GM18498 (cell line): Measurements from ENCODE around the gene LAMB1.

Experiments
- ATAC-seq: cut with Tn5 transposase; IDR thresholded peaks from one replicate; pipeline ENCODE4 v1.9.1; 2021; ENCODE audit warnings: mild to moderate bottlenecking, moderate library complexity; ENCODE audit not compliant: unreplicated experiment

The LAMB1 gene

DNA sequence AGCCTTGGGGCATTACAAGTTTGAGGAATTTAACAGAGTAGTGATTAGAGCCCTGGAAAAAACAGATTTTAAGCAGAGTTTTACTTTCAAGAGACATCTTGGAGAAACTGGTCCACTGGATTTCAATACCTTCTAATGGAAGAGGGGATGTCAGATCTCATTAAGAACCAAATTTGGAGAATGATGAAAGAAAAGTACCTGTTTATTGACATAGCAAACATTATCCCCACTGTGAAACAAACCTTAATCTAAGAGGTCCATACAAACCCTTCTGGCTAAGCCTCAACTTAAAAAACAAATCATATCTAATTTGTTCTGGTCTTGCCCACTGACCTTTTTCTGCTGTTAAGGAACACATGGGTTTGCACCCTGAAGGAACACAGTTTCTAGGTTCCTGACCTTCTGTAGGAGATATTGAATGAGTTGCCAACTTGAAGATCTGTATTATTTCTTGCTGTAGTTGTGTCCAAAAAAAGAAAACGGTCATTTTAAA is 53.5 kb downstream of the LAMB1 start:
- ATAC-seq, result no peak

- ATAC-seq, result no peak
Observed at GRCh38 chr7:107948645-107949442, 54.1 kb downstream of the LAMB1 start.

DNA sequence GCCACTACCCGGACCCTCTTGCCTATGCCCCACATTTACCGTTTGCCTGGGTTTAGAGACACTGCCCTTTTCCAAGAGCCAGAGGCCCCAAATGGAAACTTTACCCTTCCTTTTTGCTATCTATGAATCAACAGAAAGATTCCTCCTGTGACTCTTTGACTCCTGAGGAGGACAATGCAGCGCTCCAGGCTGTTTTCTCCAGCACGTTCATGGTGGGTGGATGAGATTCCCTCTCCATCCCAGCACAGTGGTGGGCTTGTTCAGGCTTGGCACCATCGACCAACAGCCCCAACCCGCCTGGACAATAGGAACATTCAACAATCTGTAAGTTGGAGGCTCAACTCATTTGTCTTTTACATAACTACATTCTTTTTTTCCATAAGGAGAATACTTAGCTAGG is 56.1 kb downstream of the LAMB1 start:
- no peak for ATAC-seq

GRCh38 chr7:107946451-107946850 is 56.5 kb downstream of the LAMB1 start:
- no peak for ATAC-seq

- ATAC-seq, result no peak
Observed at GRCh38 chr7:107945332-107945731, 57.6 kb downstream of the LAMB1 start.

DNA sequence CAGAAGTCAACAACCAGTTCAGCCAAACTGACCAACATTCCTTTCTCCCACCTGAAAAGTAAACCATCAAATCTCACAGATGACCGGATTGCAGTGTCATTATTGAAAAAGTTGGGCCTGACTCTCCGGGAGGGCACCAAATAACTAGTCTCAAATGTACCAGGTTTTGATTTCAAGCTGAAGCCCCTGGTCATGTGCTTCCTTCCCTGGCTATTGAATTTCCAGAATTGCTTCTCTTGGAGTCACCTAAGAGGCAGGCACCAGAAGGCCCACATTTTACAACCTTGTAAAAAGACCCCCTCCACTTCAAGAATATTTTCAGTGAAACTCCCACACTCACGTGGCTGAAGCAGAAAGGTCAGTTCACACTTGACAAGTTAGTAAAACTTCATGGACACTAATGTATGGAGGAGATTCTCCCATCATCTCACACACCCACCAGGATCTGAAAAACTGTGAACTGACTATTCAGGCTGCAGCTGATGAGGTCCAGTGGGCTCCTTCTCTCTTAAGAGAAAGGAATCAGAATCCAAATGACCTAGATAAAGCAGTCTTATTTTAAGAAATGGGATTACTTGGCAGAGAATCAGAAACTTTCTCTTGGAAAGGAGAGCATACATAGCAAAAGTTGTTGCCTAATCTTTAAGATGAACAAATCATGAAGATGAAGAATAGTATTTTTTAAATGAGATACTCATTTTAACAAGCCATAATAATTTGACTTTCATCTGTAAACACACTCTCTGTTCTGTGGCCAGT is 58.4 kb downstream of the LAMB1 start:
- ATAC-seq, result no peak

DNA sequence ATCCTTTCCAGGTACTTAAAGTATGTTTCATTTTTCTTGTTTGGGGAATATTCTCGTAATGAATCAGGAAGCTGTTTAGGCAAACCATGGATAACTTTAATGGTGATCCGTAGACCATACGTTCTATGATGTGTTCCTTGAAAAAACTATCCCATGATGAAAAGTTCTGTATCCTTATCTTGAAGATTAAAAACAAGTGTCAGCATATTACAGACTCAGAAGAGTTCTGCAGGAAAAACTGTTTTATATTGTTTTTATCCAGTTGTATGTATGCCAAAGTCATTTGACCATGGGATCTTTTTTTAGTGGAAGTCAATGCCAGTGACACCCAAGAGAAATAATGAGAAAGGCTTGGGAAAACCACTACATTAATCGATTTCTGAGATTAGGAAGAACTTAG is 59.9 kb downstream of the LAMB1 start:
- no peak for ATAC-seq

DNA sequence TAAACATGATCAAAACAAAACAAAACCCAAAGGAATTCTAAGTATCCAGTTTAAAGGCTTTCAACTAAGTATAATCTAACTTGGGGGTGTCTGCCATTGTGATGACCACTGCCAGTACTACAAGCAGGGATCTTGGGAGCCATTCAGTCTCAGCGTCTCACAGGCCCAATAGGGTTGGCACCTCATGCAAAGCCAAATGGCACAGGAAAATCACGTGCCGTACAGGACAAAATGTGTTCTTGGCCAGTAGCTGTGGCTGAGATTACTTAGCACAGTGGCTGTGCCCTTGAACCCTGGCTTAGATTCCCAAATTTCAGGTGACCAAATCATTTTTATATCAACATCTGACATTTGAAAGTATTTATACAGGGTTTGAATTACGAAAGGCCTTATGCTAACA is 62.0 kb downstream of the LAMB1 start:
- ATAC-seq, result no peak

DNA sequence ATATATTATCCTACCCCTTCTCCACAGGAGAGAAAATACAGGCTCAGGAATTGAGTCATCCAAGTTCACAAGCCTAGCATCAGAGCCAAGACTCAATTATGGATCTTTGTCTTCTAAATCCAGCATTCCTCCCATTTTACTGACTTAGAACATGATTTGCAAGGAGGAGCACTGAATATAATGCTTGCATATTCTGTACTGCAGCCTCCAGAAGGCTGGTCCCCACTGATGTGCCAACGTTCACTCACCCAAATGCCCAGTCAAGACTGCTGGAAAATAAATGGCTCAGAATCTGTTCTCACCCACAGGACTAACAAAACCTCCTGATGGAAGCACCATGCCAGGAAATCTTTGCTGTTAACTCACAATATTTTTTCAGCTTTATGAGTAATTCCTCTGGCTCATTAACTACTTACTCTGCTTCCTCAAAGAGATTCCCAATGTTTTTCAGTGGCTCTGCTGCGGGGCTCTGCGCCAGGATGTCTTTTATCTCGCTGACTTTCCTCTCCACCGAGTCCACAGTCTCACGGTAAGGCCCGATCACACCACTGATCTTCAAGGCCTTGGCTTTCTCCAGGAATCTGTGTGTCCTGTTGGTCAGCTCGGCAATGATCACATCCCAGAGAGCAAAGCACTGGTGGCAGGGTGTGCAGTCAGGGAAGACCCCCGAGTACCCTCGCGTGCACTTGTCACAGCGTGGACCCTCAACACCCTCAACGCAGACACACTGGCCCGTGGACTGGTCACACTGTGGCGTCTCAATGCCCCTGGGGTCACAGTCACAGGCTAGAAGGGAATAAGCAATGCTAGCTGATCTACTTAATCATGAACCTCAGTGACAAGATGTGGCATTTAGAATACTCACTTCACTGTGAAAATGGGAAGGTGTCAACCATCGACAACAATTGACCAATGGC is 63.1 kb downstream of the LAMB1 start:
- no peak for ATAC-seq

GRCh38 chr7:107938456-107939250 is 64.3 kb downstream of the LAMB1 start:
- ATAC-seq, result no peak

GRCh38 chr7:107937531-107937930 is 65.4 kb downstream of the LAMB1 start:
- no peak for ATAC-seq

GRCh38 chr7:107936312-107936711 is 66.6 kb downstream of the LAMB1 start:
- no peak for ATAC-seq

DNA sequence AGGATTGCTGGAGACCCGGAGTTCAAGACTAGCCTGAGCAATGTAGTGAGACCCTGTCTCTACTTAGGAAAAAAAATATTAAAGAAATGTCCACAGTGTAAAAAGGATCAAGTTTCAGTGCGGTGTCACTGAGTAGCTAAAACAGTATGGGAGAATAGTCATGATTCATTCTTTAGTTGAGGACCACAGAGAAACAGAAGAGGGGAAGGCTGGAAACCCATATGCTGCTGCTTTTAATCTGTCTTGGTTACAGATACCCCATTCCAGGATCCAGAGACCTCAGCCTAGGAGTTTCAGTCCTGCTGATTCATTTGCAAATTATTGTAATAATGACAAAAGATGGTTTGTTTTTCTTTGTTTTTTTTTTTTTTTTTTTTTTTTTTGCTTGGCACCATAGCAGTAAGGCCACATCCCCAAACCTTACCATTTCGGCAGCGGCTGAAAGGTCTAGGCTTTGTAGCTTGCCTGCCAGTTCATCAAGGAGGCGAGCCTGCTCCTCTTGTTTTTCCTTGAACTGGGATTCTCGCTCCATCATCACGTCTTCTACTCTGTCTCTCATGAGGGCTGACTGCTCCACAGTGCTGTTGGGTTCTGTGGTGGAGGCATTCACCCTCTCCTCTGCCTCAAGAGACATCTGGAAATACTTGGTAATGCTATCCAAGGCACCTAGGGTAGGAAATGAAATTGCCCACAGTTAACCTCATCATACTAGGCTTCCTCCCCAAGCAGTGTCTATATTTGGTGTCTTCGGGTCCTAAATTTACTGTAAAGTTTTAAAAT is 67.8 kb downstream of the LAMB1 start:
- ATAC-seq, result no peak

- ATAC-seq, result no peak
Observed at GRCh38 chr7:107933386-107934013, 69.5 kb downstream of the LAMB1 start.

- no peak for ATAC-seq
Observed at GRCh38 chr7:107932805-107933204, 70.2 kb downstream of the LAMB1 start.

- no peak for ATAC-seq
Observed at GRCh38 chr7:107931740-107932515, 71.0 kb downstream of the LAMB1 start.

GRCh38 chr7:107926481-107926880 is 76.5 kb downstream of the LAMB1 start:
- ATAC-seq, result no peak

DNA sequence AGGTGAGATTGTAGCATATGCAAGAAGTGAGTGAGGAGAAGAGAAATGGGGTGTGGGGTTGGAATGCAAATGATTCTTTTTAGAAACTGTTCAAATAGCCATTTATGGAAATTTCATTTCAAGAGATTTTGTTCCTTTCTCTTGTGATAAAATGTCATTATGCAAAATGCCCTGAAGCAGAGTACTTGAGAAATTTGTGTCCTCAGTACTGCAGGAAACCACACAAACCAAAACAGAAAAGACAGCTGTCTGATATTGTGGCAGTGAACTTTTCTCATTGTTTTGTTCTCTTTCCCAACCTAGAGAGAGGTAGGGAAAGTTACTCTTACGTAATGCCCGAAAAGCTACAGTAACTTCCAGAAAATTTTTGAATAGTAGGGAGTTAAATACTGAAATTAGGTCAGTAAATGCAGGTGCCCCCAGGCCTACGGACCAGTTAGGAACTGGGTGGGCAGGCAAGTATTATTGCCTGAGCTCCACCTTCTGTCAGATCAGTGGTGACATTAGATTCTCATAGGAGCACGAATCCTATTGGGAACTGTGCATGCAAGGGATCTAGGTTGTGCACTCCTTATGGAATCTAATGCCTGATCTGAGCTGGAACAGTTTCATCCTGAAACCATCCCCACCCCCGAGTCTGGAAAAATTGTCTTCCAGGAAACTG is 78.0 kb downstream of the LAMB1 start:
- peak; percentile 95 for ATAC-seq
